GM12878 (cell line): ENCODE results near the gene NOTCH4. TPM values are rescaled to one million over a fixed set of nuclear protein-coding genes. Genes with fewer than 3 reads are reported as not detected.

ENCODE experiments used
- BRCA1 ChIP-seq: IDR thresholded peaks from 2 replicates; pipeline ENCODE4 v1.6.1; 2011; ENCODE audit warnings: low read depth, low read length, improper control_type of control experiment
- CEBPB ChIP-seq, 2 experiments: fragments of 150-350 bp in 1 of 2; IDR thresholded peaks; 2 replicates each; pipeline ENCODE4 v1.6.1; 2012 to 2014; ENCODE audit warnings: low read depth in 2 of 2, low read length in 2 of 2, borderline replicate concordance in 1 of 2, inconsistent platforms in 1 of 2
- CREB1 ChIP-seq: IDR thresholded peaks from 2 replicates; pipeline ENCODE4 v1.6.1; 2012; ENCODE audit warnings: low read depth, mild to moderate bottlenecking, inconsistent platforms
- EGR1 ChIP-seq, 2 experiments: IDR thresholded peaks; 1 replicate in 1 of 2; 2 replicates in 1 of 2; pipeline ENCODE4 v1.6.1; 2011 to 2012; ENCODE audit warnings: low read depth in 2 of 2, low read length in 2 of 2, borderline replicate concordance in 1 of 2, mild to moderate bottlenecking in 1 of 2, moderate library complexity in 1 of 2
- FOXK2 ChIP-seq: fragments of 450-650 bp; IDR thresholded peaks from 2 replicates; pipeline ENCODE4 v1.6.1; 2017; ENCODE audit warnings: mild to moderate bottlenecking, moderate library complexity
- HSF1 ChIP-seq: fragments of 150-350 bp; IDR thresholded peaks from 2 replicates; pipeline ENCODE4 v1.6.1; 2014; ENCODE audit warnings: mild to moderate bottlenecking, low read depth, low read length
- MXI1 ChIP-seq: fragments of 150-350 bp; IDR thresholded peaks from 2 replicates; pipeline ENCODE4 v1.6.1; 2011; ENCODE audit warnings: low read depth, mild to moderate bottlenecking, inconsistent platforms, low read length, improper control_type of control experiment
- POU2F2 ChIP-seq: IDR thresholded peaks from 3 replicates; pipeline ENCODE4 v1.6.1; 2011; ENCODE audit warnings: low read depth, mild to moderate bottlenecking, low read length, borderline replicate concordance
- RAD51 ChIP-seq: fragments of 450-650 bp; IDR thresholded peaks from 2 replicates; pipeline ENCODE4 v1.6.1; 2016; ENCODE audit warnings: moderate library complexity, mild to moderate bottlenecking, inconsistent platforms
- ZBTB40 ChIP-seq: fragments of 450-650 bp; IDR thresholded peaks from 2 replicates; pipeline ENCODE4 v1.6.1; 2016; ENCODE audit warnings: mild to moderate bottlenecking, moderate library complexity, borderline replicate concordance
- ZNF24 ChIP-seq: fragments of 450-650 bp; IDR thresholded peaks from 2 replicates; pipeline ENCODE4 v1.6.1; 2017; ENCODE audit warnings: antibody characterized with exemption, mild to moderate bottlenecking
- polyA plus RNA-seq, 11 experiments: library from polyadenylated mRNA; depleted of rRNA in 4 of 11; unstranded in 6 of 11; stranded (reverse) in 5 of 11; fragments of >200 nt; fragmentation: Nextera tagmentation in 4 of 11; fragmentation: Illumina TruSeq in 1 of 11; extraction: Ambion mirVana in 4 of 11; extraction: Trizol in 1 of 11; gene quantifications; 1 replicate in 1 of 11; 2 replicates in 10 of 11; pipeline versions ENCODE4 v1.2.1 to v1.2.3, GENCODE V29; 2011 to 2016; ENCODE audit warnings: inconsistent platforms in 2 of 11, missing spikeins in 2 of 11, low read depth in 1 of 11
- total RNA-seq, 4 experiments: library from RNA; depleted of rRNA in 3 of 4; stranded (reverse); fragments of >200 nt in 3 of 4; fragmentation: Illumina TruSeq in 1 of 4; extraction: Trizol in 1 of 4; gene quantifications; 2 replicates each; pipeline versions ENCODE4 v1.2.1 to v1.2.3, GENCODE V29; 2013 to 2021
- TF ChIP-seq, protein P1 (sequence below): IDR thresholded peaks from 2 replicates; pipeline ENCODE4 v1.6.1; 2011; ENCODE audit warnings: low read depth, mild to moderate bottlenecking, low read length, moderate library complexity, borderline replicate concordance; ENCODE audit errors: extremely low read depth
- TF ChIP-seq, protein P2 (sequence below): IDR thresholded peaks from 2 replicates; pipeline ENCODE4 v1.6.1; 2012; ENCODE audit warnings: improper control_type of control experiment, low read depth, low read length; ENCODE audit not compliant: insufficient replicate concordance

The NOTCH4 gene
- total and polyA plus RNA-seq, 10 of the 15 experiments (the other 5 are each of a cell fraction or from before 2014, with no cell fraction given) = 0.66 to 3.3 (median 1.4) TPM

- TF ChIP-seq EGR1 (IDR thresholded peaks at IDR 0.05; ENCODE audit: borderline replicate concordance in 1 of 2, low read depth in 2 of 2, low read length in 2 of 2) = peak in 1 of 2 experiments; percentile 90; a peak in 2 of 3 replicates
- TF ChIP-seq CREB1 = no peak
- TF ChIP-seq RAD51 = no peak
- TF ChIP-seq ZNF24 = no peak
- TF ChIP-seq ZBTB40 = peak; percentile 16; the same call in 1 of the 2 replicates
- no peak for TF ChIP-seq HSF1
- peak; percentile 58; the same call in 1 of the 2 replicates for TF ChIP-seq FOXK2
- 0 out of 3 replicates have a peak, but pooled peaks have one; percentile 21 for TF ChIP-seq POU2F2
- TF ChIP-seq, protein P1, sequence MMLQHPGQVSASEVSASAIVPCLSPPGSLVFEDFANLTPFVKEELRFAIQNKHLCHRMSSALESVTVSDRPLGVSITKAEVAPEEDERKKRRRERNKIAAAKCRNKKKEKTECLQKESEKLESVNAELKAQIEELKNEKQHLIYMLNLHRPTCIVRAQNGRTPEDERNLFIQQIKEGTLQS = no peak
- TF ChIP-seq BRCA1 = no peak
- 0 out of 2 replicates have a peak, but pooled peaks have one; percentile 33 for TF ChIP-seq MXI1
- TF ChIP-seq CEBPB (IDR thresholded peaks at IDR 0.05; ENCODE audit: borderline replicate concordance in 1 of 2, low read depth in 2 of 2, low read length in 2 of 2) = no peak
- TF ChIP-seq, protein P2, sequence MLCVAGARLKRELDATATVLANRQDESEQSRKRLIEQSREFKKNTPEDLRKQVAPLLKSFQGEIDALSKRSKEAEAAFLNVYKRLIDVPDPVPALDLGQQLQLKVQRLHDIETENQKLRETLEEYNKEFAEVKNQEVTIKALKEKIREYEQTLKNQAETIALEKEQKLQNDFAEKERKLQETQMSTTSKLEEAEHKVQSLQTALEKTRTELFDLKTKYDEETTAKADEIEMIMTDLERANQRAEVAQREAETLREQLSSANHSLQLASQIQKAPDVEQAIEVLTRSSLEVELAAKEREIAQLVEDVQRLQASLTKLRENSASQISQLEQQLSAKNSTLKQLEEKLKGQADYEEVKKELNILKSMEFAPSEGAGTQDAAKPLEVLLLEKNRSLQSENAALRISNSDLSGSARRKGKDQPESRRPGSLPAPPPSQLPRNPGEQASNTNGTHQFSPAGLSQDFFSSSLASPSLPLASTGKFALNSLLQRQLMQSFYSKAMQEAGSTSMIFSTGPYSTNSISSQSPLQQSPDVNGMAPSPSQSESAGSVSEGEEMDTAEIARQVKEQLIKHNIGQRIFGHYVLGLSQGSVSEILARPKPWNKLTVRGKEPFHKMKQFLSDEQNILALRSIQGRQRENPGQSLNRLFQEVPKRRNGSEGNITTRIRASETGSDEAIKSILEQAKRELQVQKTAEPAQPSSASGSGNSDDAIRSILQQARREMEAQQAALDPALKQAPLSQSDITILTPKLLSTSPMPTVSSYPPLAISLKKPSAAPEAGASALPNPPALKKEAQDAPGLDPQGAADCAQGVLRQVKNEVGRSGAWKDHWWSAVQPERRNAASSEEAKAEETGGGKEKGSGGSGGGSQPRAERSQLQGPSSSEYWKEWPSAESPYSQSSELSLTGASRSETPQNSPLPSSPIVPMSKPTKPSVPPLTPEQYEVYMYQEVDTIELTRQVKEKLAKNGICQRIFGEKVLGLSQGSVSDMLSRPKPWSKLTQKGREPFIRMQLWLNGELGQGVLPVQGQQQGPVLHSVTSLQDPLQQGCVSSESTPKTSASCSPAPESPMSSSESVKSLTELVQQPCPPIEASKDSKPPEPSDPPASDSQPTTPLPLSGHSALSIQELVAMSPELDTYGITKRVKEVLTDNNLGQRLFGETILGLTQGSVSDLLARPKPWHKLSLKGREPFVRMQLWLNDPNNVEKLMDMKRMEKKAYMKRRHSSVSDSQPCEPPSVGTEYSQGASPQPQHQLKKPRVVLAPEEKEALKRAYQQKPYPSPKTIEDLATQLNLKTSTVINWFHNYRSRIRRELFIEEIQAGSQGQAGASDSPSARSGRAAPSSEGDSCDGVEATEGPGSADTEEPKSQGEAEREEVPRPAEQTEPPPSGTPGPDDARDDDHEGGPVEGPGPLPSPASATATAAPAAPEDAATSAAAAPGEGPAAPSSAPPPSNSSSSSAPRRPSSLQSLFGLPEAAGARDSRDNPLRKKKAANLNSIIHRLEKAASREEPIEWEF = no peak
Measured at GRCh38 chr6:32190054-32190851, 33.6 kb downstream of the NOTCH4 start, which contains the start of gene PBX2 (continued).
